Putamen (tissue), 1 donor: ENCODE measurements around the gene RERE.
"Not testable (repeated sequence)": the region's sequence is repeated elsewhere in the genome, so short reads cannot be mapped to it uniquely, and the experiment has no call there.

Source experiments
- DNase-seq: peaks from one replicate; pipeline ENCODE4 v3.0.0-alpha.2; 2016; ENCODE audit warnings: low spot score

RERE gene

DNA sequence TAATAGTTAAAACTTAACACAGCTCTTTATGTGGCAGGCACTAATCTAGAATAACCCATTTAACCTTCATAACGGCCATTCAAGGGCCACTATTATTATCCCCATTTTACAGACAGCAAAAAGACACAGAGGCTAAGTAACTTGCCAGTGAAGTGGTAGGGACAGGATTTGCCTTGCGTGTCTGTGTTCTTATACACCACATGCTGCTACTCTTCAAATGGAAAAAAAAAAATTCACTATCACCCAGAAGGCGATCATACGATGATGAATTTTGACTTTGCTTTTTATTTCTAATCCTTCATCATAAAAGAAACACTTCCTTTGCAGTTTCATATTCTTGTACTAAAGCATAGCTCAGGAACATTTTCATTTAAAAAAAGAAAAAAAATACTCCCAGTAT, 65.5 kb downstream of the RERE start:
- no peak for DNase-seq

DNA sequence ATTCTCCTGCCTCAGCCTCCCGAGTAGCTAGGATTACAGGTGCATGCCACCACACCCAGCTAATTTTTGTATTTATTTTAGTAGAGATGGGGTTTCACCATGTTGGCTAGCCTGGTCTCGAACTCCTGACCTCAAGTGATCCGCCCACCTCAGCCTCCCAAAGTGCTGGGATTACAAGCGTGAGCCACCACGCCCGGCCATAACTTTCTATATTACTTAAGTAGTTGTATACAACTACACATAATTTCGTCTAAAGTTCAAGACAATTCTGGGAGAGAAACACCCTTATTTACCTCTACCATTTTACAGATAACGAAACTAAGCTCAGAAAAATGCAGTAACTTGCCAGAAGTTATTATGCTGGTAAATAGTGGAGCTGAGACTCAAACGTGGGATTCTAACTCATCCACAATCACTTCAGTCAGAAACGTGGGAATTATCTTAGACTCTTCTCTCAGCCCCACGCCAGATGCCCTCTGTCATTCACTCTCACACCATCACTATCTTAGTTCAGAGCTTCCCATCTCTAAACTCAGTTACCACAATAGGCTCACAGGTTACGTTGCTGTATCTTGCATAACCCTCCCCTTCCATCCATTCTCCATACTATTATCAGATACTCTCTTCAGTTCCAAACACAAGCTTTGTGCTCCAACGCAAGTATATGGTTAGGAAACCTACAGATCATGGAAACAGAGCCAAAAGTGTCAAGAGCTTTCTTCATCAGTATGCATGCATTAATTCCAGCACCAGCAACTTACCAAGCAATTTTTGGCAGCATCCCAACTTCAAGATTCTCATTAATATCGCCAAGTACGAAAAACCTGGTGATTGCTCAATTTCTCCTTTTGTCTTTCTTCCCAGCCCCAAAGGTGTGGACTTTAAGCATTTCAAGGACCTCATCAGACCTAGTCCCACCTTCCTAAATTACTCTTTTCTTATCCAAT, 69.3 kb downstream of the RERE start:
- peak; percentile 50 for DNase-seq

- DNase-seq, result no peak
Observed at GRCh38 chr1:8746554-8746953, 70.9 kb downstream of the RERE start.

DNA sequence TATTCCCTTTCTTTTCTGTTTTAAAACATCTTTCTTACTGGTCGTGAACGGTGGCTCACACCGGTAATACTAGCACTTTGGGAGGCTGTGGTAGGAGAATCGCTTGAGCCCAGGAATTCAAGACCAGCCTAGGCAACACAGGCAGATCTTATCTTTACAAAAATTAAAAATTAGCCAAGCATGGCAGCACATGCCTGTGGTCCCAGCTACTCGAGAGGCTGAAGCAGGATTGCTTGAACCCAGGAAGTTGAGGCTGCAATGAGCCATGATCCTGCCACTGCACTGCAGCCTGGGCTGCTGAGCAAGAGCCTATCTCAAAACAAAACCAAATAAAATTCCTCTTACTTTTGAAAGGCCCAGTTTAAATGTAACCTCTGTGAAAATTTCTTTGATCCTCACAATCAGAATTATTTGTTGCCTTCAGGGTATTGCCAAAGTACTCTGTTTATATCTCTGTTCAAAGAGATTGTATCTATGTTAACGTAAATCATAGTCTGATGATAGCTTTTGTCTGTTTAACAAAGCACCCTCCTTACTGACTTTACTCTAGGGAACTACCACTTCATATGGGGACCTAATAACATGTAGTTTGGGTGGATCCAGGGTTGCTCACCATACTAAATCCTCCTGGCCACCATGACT, 71.6 kb downstream of the RERE start:
- DNase-seq, result no peak

GRCh38 chr1:8745346-8745745, 72.1 kb downstream of the RERE start:
- DNase-seq, result no peak

GRCh38 chr1:8742022-8742924, 75.2 kb downstream of the RERE start:
- DNase-seq, result no peak

- DNase-seq, result no peak
Observed at GRCh38 chr1:8740034-8740449, 77.4 kb downstream of the RERE start.

- DNase-seq, result no peak
Observed at GRCh38 chr1:8739377-8739776, 78.1 kb downstream of the RERE start.

DNA sequence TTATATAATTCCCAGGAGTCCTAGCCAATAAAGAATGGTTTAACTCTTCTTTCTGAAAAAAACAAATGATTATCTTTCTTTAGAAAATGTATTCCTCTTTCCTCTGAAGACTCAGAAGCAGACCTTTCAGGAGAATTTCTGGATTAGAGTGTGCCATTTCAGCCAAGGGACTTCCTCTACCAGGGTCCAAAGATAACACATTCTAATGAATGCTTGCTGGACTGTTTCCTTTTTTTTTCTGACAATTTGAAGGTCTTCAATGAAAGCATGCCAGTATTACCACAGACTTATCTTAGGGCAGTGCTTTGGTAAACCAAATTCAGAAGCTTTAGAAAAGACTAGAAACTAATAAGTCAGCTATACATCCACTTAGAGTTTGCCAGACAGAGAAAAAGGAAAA, 80.5 kb downstream of the RERE start:
- DNase-seq, result no peak

GRCh38 chr1:8733484-8733883, 84.0 kb downstream of the RERE start:
- no peak for DNase-seq

DNA sequence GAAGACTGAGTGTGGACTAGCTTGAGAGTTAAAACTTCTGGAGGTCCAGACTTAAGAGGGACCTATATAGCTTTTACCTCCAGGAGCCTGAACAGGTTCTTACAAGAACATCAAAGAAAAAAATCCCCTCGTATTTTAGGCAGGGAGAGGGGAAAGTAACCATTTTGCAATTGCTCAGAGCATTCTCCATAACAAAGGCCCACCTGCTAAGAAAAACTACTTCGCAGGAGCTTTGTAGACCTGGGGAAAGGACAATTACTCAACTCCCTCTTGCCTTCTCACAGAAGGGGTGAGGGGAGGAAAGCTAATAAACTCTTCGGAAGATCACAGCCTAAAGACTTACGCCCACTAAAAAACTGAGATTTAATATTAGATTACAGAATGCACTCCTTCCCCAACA, 86.3 kb downstream of the RERE start:
- no peak for DNase-seq

- no peak for DNase-seq
Observed at GRCh38 chr1:8728464-8728863, 89.0 kb downstream of the RERE start.

GRCh38 chr1:8727809-8728213, 89.6 kb downstream of the RERE start:
- peak; percentile 24 for DNase-seq

DNA sequence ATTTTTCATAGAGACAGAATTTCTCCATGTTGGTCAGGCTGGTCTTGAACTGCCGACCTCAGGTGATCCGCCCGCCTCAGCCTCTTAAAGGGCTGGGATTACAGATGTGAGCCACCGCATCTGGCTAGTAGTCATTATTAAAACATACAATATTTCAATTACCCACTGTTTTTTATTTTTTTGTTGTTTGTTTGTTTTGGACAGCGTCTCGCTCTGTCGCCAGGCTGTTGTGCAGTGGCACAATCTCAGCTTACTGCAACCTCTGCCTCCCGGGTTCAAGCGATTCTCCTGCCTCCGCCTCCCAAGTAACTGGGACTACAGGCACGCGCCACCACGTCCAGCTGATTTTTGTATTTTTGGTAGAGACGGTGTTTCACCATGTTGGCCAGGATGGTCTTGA, 90.1 kb downstream of the RERE start:
- DNase-seq, result not testable (repeated sequence)

GRCh38 chr1:8726801-8727186, 90.6 kb downstream of the RERE start:
- not testable (repeated sequence) for DNase-seq

DNA sequence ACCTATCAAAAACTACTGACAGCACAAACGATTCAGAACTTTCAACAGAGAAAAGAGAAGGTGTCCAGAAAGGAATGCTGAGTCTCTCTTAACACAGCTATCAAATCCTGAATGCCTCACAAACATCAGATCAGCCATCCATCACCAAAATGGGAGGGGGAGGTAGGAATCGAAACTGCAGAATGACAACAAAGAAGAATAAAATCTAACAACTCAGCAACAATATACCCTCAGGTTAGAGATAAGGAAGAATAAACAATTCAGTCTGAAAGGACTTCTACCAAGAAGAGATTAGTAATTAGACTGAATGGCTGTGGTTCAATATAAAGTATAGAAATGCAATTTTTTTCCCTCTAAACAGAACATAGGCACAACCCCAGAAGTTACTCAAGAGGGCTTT, 94.4 kb downstream of the RERE start:
- no peak for DNase-seq

DNA sequence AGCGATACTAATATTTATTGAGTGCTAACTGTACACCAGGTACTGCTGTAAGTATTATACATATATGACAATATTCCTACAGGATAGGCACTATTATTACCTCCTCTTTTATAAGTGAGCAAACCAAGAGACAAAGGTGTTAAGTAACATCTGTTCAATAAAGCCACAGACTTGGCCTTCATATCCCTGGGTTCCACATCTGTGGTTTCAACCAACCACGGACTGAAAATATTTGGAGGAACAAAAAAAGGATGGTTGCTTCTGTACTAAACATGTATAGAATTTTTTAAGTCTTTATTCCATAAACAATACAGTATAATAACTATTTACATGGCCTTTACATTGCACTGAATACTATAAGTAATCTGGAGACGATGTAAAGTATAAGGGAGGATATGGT, 95.1 kb downstream of the RERE start:
- no peak for DNase-seq

DNA sequence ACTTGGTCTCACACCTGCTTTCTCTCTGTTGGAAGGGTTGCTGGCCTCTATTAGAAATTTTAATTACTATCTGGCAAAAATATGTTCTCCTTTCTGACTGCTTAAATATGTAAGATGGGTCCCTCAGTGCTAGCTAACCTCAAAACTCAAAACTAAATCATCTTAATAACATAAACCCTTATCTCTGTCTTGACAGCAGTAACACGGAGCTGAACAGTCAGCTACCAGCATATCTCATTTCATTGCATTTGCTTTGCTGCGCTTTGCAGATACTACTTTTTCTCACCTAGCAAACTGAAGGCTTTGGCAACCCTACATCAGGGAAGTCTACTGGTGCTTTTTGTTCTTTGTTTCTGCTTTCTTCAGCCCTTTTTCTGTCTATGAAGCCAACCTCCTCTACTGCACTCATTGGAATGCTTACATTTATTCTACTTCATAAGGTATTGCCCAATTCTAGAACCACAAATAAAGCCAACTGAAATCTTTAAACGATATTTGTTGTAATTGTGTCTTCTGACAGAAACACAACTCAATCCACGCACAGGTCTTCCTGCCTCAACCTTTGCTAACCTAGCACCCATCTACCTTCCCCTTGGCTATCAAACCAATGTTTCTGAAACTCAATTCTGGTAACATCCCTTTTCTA, 95.6 kb downstream of the RERE start:
- DNase-seq, result no peak

DNA sequence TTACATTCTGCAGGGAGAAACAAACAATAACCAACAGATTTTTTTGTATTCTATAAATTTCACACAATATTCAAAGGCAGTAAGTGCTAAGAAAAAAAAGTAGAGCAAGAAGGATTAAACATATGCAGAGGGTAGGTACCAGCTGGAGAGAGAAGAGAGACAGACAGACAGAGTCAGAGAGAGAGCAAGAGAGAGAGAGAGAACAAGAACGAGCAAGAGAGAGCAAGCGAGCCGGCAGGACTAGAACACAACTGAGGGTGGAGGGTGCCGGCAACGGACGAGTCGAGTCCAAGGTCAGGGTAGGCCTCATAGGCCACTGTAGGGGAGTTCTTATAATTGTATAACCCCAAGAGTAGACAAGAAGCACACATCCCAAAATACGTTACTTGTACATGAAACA, 97.1 kb downstream of the RERE start:
- DNase-seq, result no peak

DNA sequence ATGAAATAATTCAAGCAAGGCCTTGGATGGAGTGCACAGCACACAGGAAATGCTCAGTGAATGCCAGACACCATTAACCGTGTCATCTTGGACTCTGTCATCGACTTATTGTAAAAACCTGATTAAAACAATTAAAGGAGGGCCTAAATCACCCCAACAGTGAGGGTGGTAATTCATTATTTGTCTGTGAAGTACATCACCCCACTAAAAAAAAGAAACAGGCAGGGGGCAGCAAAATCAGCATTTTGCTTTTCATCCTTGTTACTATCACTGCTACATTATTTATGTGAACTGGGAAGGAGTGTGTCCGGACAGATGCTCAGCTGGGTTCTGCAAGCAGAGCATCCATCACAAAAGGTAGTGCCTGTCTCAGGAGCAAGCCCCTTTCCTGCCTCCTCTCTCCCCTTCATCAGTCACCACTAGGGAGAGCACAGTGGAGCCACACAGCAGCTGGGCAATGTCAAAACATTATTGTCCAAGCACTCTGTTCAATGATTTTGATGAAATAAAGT, 98.5 kb downstream of the RERE start:
- no peak for DNase-seq

GRCh38 chr1:8717148-8717547, 100.3 kb downstream of the RERE start:
- DNase-seq, result no peak

DNA sequence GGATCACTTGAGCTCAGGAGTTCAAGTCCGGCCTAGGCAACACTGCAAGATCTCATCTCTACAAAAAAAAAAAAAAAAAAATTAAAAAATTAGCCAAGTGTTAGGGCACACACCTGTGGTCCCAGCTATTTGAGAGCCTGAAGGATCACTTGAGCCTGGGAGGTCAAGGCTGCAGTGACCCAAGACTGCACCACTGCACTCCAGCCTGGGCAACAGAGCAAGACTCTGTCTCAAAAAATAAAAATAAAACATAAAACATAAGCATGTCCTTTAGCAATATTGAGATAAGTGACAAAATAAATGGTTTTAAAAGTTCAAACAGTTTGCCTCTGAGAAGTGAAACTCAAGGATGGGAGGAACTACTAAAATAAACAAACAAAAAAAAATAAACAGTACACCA, 101.2 kb downstream of the RERE start:
- no peak for DNase-seq
